ENCODE measurements around the gene OMP.

The OMP gene

GRCh38 chr11:77100166-77101042 lies 2.2 kb upstream of the OMP start:
- no peak overlapping the region for H3K27ac ChIP-seq
- TF ChIP-seq, protein P1, sequence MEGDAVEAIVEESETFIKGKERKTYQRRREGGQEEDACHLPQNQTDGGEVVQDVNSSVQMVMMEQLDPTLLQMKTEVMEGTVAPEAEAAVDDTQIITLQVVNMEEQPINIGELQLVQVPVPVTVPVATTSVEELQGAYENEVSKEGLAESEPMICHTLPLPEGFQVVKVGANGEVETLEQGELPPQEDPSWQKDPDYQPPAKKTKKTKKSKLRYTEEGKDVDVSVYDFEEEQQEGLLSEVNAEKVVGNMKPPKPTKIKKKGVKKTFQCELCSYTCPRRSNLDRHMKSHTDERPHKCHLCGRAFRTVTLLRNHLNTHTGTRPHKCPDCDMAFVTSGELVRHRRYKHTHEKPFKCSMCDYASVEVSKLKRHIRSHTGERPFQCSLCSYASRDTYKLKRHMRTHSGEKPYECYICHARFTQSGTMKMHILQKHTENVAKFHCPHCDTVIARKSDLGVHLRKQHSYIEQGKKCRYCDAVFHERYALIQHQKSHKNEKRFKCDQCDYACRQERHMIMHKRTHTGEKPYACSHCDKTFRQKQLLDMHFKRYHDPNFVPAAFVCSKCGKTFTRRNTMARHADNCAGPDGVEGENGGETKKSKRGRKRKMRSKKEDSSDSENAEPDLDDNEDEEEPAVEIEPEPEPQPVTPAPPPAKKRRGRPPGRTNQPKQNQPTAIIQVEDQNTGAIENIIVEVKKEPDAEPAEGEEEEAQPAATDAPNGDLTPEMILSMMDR (IDR thresholded peaks at IDR 0.05), result no peak
- TF ChIP-seq ZFX (IDR thresholded peaks at IDR 0.05; ENCODE audit: borderline replicate concordance), result no peak

- no peak for TF ChIP-seq ZFX (IDR thresholded peaks at IDR 0.05; ENCODE audit: borderline replicate concordance)
- TF ChIP-seq, protein P1 (IDR thresholded peaks at IDR 0.05), result peak; percentile 63
- H3K27ac ChIP-seq, result no peak overlapping the region
Measured at GRCh38 chr11:77101043-77101537, 1.6 kb upstream of the OMP start.

DNA sequence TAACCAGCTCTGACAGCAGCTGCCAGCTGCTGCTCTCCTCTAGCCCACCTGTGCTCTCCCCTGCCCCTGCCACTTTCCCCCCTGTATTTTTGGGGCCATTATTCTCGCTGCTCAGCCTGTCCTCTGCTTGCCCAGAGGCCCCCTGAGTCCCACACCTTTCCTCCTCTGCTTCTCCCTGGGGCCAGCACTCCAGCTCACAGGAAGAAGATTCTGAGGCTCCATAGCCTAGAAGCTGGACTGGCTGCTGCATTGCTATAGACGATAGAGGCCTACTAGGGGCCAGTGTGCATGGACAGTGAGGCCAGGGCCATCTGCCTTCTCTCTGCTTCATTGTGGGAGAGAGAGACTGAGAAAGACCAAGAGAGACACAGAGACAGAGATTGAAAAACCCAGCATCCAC lies 679 bp downstream of the OMP start:
- TF ChIP-seq, protein P1 (IDR thresholded peaks at IDR 0.05), result no peak
- no peak for TF ChIP-seq ZFX (IDR thresholded peaks at IDR 0.05; ENCODE audit: borderline replicate concordance)
- no peak overlapping the region for H3K27ac ChIP-seq

GRCh38 chr11:77104727-77105126 lies 2.1 kb downstream of the OMP start:
- TF ChIP-seq, protein P1 (IDR thresholded peaks at IDR 0.05), result no peak
- no peak for TF ChIP-seq ZFX (IDR thresholded peaks at IDR 0.05; ENCODE audit: borderline replicate concordance)
- H3K27ac ChIP-seq, result no peak overlapping the region

GRCh38 chr11:77106321-77106720 lies 3.7 kb downstream of the OMP start:
- H3K27ac ChIP-seq, result no peak overlapping the region
- TF ChIP-seq ZFX (IDR thresholded peaks at IDR 0.05; ENCODE audit: borderline replicate concordance), result no peak
- TF ChIP-seq, protein P1 (IDR thresholded peaks at IDR 0.05), result no peak

- H3K27ac ChIP-seq, result no peak overlapping the region
- TF ChIP-seq, protein P1 (IDR thresholded peaks at IDR 0.05), result no peak
- TF ChIP-seq ZFX (IDR thresholded peaks at IDR 0.05; ENCODE audit: borderline replicate concordance), result no peak
Measured at GRCh38 chr11:77106759-77107158, 4.1 kb downstream of the OMP start.

- no peak for TF ChIP-seq ZFX (IDR thresholded peaks at IDR 0.05; ENCODE audit: borderline replicate concordance)
- TF ChIP-seq, protein P1 (IDR thresholded peaks at IDR 0.05), result no peak
- no peak overlapping the region for H3K27ac ChIP-seq
Measured at GRCh38 chr11:77107950-77108349, 5.3 kb downstream of the OMP start.

All from 22Rv1 (cell line).